G401.6 (cell line): ENCODE results near the gene CTNNBIP1.

Experiments
- FAIRE-seq: peaks from 2 replicates; lab custom pipeline; 2012; peaks lifted over from hg19 to GRCh38; lab: Jason Lieb, UNC

Gene CTNNBIP1

GRCh38 chr1:9875636-9876000 lies 34.5 kb downstream of the CTNNBIP1 start:
- FAIRE-seq = no peak

- FAIRE-seq = peak; percentile 92
Measured at GRCh38 chr1:9874959-9875635, 35.0 kb downstream of the CTNNBIP1 start.

GRCh38 chr1:9874412-9874811 lies 35.7 kb downstream of the CTNNBIP1 start:
- no peak for FAIRE-seq

GRCh38 chr1:9873992-9874391 lies 36.1 kb downstream of the CTNNBIP1 start:
- FAIRE-seq = no peak

- no peak for FAIRE-seq
Measured at GRCh38 chr1:9873385-9873784, 36.7 kb downstream of the CTNNBIP1 start.

GRCh38 chr1:9872430-9873165 lies 37.5 kb downstream of the CTNNBIP1 start:
- FAIRE-seq = no peak

- no peak for FAIRE-seq
Measured at GRCh38 chr1:9871707-9872425, 38.2 kb downstream of the CTNNBIP1 start.

GRCh38 chr1:9871021-9871420 lies 39.0 kb downstream of the CTNNBIP1 start:
- FAIRE-seq = no peak

GRCh38 chr1:9870572-9870971 lies 39.5 kb downstream of the CTNNBIP1 start:
- no peak for FAIRE-seq

- FAIRE-seq = no peak
Measured at GRCh38 chr1:9869831-9870251, 40.2 kb downstream of the CTNNBIP1 start.

- FAIRE-seq = no peak
Measured at GRCh38 chr1:9868244-9868590, 41.9 kb downstream of the CTNNBIP1 start.

- FAIRE-seq = peak; percentile 15
Measured at GRCh38 chr1:9867408-9868243, 42.4 kb downstream of the CTNNBIP1 start.

- no peak for FAIRE-seq
Measured at GRCh38 chr1:9866836-9867235, 43.2 kb downstream of the CTNNBIP1 start.

- FAIRE-seq = no peak
Measured at GRCh38 chr1:9865724-9866123, 44.3 kb downstream of the CTNNBIP1 start.

GRCh38 chr1:9863371-9863770 lies 46.7 kb downstream of the CTNNBIP1 start:
- no peak for FAIRE-seq

GRCh38 chr1:9861360-9861759 lies 48.7 kb downstream of the CTNNBIP1 start:
- no peak for FAIRE-seq

GRCh38 chr1:9860887-9861286 lies 49.2 kb downstream of the CTNNBIP1 start:
- FAIRE-seq = no peak

GRCh38 chr1:9859281-9860014 lies 50.6 kb downstream of the CTNNBIP1 start:
- no peak for FAIRE-seq

GRCh38 chr1:9858293-9859035 lies 51.6 kb downstream of the CTNNBIP1 start:
- FAIRE-seq = no peak

GRCh38 chr1:9855186-9855585 lies 54.9 kb downstream of the CTNNBIP1 start:
- no peak for FAIRE-seq

- FAIRE-seq = no peak
Measured at GRCh38 chr1:9853249-9853595, 56.8 kb downstream of the CTNNBIP1 start.
